ENCODE measurements around the gene S100A1. TPM values are rescaled to one million over a fixed set of nuclear protein-coding genes. Genes with fewer than 3 reads are reported as not detected.

S100A1 gene
- total and polyA plus RNA-seq, 2 of the 13 experiments (the other 11 are each of a cell fraction or from before 2014, with no cell fraction given): 120 to 251 TPM

DNA sequence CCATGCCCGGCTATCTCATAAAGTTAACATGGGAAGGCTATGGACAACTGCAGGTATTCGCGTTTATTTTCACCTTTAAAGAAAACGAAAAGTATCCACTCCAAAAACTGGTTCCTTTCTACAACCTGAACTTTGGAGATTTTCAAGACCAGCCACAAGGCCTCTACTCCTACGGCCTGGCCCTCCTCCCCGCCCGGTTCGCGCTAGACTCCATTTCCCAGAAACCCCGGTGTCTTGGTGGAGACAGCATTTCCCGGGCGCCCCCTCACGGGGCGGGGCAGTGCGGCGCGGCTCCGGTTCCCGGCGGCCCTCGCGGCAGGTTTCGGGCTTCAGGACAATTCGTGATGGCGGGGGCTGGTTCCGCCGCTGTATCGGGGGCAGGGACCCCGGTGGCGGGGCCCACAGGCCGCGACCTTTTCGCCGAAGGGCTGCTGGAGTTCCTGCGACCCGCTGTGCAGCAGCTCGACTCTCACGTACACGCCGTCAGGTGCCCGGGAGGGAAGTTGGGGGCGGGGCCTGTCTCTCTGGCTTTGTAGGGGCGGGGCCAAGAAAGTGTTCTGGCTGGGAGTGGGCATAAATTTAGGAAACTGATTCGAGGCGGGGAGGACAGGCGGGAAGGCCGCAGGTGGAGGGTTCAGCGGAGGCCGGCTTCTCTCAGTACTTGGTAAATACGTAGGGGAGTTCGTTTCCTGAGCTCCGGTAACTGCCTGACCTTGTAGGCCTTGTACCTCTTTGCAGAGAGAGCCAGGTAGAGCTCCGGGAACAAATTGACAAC lies 30.4 kb downstream of the S100A1 start, which contains the start of gene SNAPIN (continued):
- no peak for TF ChIP-seq ZNF253 (CRISPR knock-in tag; IDR thresholded peaks at IDR 0.05; ENCODE audit: borderline replicate concordance)
- TF ChIP-seq MYC (CRISPR knock-in tag; IDR thresholded peaks at IDR 0.05; ENCODE audit: borderline replicate concordance): peak; percentile 62; the same call in 1 of the 2 replicates
- TF ChIP-seq, protein P1, sequence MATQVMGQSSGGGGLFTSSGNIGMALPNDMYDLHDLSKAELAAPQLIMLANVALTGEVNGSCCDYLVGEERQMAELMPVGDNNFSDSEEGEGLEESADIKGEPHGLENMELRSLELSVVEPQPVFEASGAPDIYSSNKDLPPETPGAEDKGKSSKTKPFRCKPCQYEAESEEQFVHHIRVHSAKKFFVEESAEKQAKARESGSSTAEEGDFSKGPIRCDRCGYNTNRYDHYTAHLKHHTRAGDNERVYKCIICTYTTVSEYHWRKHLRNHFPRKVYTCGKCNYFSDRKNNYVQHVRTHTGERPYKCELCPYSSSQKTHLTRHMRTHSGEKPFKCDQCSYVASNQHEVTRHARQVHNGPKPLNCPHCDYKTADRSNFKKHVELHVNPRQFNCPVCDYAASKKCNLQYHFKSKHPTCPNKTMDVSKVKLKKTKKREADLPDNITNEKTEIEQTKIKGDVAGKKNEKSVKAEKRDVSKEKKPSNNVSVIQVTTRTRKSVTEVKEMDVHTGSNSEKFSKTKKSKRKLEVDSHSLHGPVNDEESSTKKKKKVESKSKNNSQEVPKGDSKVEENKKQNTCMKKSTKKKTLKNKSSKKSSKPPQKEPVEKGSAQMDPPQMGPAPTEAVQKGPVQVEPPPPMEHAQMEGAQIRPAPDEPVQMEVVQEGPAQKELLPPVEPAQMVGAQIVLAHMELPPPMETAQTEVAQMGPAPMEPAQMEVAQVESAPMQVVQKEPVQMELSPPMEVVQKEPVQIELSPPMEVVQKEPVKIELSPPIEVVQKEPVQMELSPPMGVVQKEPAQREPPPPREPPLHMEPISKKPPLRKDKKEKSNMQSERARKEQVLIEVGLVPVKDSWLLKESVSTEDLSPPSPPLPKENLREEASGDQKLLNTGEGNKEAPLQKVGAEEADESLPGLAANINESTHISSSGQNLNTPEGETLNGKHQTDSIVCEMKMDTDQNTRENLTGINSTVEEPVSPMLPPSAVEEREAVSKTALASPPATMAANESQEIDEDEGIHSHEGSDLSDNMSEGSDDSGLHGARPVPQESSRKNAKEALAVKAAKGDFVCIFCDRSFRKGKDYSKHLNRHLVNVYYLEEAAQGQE (IDR thresholded peaks at IDR 0.05; ENCODE audit: borderline replicate concordance in 1 of 2, low read depth in 1 of 2, low read length in 2 of 2): peak in 1 of 2 experiments; percentile 50; a peak in 1 of 4 replicates
- TF ChIP-seq KDM3A (CRISPR knock-in tag; IDR thresholded peaks at IDR 0.05; ENCODE audit: low read depth): 0 out of 2 replicates have a peak, but pooled peaks have one; percentile 68
- TF ChIP-seq, protein P2, sequence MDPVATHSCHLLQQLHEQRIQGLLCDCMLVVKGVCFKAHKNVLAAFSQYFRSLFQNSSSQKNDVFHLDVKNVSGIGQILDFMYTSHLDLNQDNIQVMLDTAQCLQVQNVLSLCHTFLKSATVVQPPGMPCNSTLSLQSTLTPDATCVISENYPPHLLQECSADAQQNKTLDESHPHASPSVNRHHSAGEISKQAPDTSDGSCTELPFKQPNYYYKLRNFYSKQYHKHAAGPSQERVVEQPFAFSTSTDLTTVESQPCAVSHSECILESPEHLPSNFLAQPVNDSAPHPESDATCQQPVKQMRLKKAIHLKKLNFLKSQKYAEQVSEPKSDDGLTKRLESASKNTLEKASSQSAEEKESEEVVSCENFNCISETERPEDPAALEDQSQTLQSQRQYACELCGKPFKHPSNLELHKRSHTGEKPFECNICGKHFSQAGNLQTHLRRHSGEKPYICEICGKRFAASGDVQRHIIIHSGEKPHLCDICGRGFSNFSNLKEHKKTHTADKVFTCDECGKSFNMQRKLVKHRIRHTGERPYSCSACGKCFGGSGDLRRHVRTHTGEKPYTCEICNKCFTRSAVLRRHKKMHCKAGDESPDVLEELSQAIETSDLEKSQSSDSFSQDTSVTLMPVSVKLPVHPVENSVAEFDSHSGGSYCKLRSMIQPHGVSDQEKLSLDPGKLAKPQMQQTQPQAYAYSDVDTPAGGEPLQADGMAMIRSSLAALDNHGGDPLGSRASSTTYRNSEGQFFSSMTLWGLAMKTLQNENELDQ (CRISPR knock-in tag; IDR thresholded peaks at IDR 0.05; ENCODE audit: borderline replicate concordance): no peak
- TF ChIP-seq ZSCAN25 (CRISPR knock-in tag; IDR thresholded peaks at IDR 0.05): no peak
- TF ChIP-seq SRSF9 (IDR thresholded peaks at IDR 0.05; ENCODE audit: borderline replicate concordance, insufficient read depth, low read depth, low read length, poor library complexity, severe bottlenecking): no peak
- 0 out of 2 replicates have a peak, but pooled peaks have one; percentile 81 for TF ChIP-seq MYNN (CRISPR knock-in tag; IDR thresholded peaks at IDR 0.05; ENCODE audit: low read depth)
- TF ChIP-seq NFYB (CRISPR knock-in tag; IDR thresholded peaks at IDR 0.05): no peak; the same call in 1 of the 2 replicates
- TF ChIP-seq ZBTB42 (CRISPR knock-in tag; IDR thresholded peaks at IDR 0.05): no peak
- TF ChIP-seq NR1H2 (CRISPR knock-in tag; IDR thresholded peaks at IDR 0.05; ENCODE audit: borderline replicate concordance, low read depth): no peak
- no peak for TF ChIP-seq PTBP1 (IDR thresholded peaks at IDR 0.05; ENCODE audit: low read depth, low read length, poor library complexity, severe bottlenecking)
- TF ChIP-seq ZNF678 (CRISPR knock-in tag; IDR thresholded peaks at IDR 0.05): no peak
- TF ChIP-seq POLR2AphosphoS2 (IDR thresholded peaks at IDR 0.05; ENCODE audit: low read depth, low read length): no peak
- no peak for TF ChIP-seq NFIB (CRISPR knock-in tag; IDR thresholded peaks at IDR 0.05; ENCODE audit: borderline replicate concordance)
- no peak for TF ChIP-seq ZNF274 (CRISPR knock-in tag; IDR thresholded peaks at IDR 0.05)
- peak; percentile 53; the same call in 1 of the 2 replicates for TF ChIP-seq ZNF230 (CRISPR knock-in tag; IDR thresholded peaks at IDR 0.05)
- TF ChIP-seq ZNF790 (CRISPR knock-in tag; IDR thresholded peaks at IDR 0.05; ENCODE audit: borderline replicate concordance): no peak
- TF ChIP-seq, protein P3, sequence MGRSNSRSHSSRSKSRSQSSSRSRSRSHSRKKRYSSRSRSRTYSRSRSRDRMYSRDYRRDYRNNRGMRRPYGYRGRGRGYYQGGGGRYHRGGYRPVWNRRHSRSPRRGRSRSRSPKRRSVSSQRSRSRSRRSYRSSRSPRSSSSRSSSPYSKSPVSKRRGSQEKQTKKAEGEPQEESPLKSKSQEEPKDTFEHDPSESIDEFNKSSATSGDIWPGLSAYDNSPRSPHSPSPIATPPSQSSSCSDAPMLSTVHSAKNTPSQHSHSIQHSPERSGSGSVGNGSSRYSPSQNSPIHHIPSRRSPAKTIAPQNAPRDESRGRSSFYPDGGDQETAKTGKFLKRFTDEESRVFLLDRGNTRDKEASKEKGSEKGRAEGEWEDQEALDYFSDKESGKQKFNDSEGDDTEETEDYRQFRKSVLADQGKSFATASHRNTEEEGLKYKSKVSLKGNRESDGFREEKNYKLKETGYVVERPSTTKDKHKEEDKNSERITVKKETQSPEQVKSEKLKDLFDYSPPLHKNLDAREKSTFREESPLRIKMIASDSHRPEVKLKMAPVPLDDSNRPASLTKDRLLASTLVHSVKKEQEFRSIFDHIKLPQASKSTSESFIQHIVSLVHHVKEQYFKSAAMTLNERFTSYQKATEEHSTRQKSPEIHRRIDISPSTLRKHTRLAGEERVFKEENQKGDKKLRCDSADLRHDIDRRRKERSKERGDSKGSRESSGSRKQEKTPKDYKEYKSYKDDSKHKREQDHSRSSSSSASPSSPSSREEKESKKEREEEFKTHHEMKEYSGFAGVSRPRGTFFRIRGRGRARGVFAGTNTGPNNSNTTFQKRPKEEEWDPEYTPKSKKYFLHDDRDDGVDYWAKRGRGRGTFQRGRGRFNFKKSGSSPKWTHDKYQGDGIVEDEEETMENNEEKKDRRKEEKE (IDR thresholded peaks at IDR 0.05): no peak
- TF ChIP-seq ZBTB7A (CRISPR knock-in tag; IDR thresholded peaks at IDR 0.05): no peak
